Ovary (tissue), 1 donor: Measurements from ENCODE around the gene CCNB1.

Source experiments
- EP300 ChIP-seq: sonication (generic); formaldehyde crosslinking; IDR thresholded peaks from one replicate; pipeline ENCODE4 v1.6.1; 2017; ENCODE audit warnings: antibody characterized with exemption
- POLR2A ChIP-seq: fragments of 450-650 bp; IDR thresholded peaks from one replicate; pipeline ENCODE4 v1.6.1; 2017; ENCODE audit warnings: antibody characterized with exemption, mild to moderate bottlenecking, moderate library complexity

DNA sequence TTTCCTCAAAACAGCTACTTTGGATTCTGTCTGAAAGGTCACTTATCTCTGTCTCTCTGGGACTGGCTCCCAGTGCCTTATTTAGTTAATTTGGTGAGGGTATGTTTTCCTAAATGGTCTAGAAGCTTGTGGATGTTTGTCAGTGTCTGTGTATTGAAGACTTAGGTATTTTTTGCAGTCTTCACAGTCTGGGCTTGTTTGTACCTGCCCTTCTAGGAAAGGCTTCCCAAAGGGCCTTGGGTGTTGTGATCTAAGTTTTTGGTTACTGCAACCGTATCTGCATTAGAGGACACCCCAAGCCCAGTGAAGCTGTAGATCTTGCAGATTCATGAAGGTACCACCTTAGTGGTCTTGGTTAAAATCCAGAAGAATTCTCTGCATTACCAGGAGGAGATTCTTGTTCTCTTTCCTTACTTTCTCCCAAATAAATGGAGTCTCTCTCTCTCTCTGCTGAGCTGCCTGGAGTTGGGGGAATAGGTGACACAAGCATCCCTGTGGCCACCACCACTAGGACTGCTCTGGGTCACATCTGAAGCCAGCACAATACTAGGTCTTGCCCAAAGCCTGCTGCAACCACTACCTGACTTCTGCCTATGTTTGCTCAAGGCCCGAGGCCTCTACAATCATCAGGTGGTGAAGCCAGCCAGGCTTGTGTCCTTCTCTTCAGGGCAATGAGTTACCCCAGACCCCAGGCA lies 17.8 kb upstream of the CCNB1 start:
- TF ChIP-seq POLR2A (no peak), EP300 (no peak)
